BE2C (cell line): ENCODE results near the gene ZNF597.

Source experiments
- DNase-seq: peaks from one replicate; pipeline ENCODE4 v3.0.0-alpha.2; 2020
- H3K27me3 ChIP-seq: fragments of 250-450 bp; sonication (Bioruptor Pico); 2 replicates; pipeline ENCODE4 v1.5.1; 2020; ENCODE audit warnings: mild to moderate bottlenecking
- H3K36me3 ChIP-seq: fragments of 250-450 bp; sonication (Bioruptor Pico); 2 replicates; pipeline ENCODE4 v1.5.1; 2020; ENCODE audit warnings: mild to moderate bottlenecking
- H3K4me1 ChIP-seq: fragments of 250-450 bp; sonication (Bioruptor Pico); 2 replicates; pipeline ENCODE4 v1.5.1; 2020
- H3K4me3 ChIP-seq: 2 replicates; pipeline ENCODE4 v1.5.1; 2011; ENCODE audit warnings: low read depth, low read length
- H3K9me3 ChIP-seq: fragments of 250-450 bp; sonication (Bioruptor Pico); 2 replicates; pipeline ENCODE4 v1.5.1; 2020
- TF ChIP-seq, protein P1 (sequence below): IDR thresholded peaks from 2 replicates; pipeline ENCODE4 v1.5.1; 2012; ENCODE audit warnings: mild to moderate bottlenecking, low read depth, low read length

ZNF597 gene

DNA sequence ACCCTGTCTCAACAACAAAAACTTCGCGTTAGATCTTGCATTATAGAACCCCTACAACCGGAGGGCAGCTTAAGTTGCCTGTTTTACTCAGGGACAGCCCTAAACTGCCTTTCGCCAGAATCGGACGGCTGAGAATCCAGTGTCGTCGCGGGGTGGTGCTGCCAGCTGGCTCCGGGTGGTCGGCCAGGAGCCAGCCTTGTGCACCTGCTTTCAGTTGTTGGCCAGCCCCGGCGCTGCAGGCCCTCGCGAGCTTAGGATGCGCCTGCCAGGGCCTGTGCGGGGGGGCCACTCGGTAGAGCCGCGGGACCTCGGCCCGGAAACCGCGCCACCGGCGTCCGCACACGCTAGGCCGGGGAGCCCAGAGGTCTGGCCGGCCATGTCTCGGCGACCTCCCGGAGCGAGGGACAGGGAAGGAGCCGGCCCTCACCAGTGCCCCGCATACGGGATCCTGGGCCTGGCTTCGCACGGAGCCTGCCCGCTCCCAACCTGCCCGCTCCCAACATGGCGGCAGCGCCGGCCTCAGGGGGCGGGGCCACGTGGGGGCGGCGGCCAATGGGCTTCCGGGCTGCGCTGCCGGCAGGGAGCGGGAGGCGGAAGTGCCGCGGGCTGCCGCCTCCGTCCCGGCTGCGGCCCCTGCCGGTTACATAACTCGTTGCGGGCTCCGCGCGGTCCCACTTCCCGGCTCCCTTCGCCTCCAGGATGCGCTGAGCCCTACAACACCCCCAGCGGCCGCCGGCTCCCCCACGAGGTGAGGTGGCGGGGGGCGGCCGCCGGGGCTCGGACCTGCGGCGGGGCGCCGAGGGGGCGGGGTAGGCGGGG, 14.3 kb upstream of the ZNF597 start:
- Histone ChIP-seq H3K36me3 (no peaks in the 10 kb centered on the region; the same call in 1 of the 2 replicates), H3K27me3 (no peaks in the 10 kb centered on the region), H3K9me3 (no peaks in the 10 kb centered on the region), H3K4me3 (peak overlapping the region; percentile 91), H3K4me1 (peaks cover 8% of the 10 kb centered on the region)
- peak; percentile 95 for DNase-seq
- TF ChIP-seq, protein P1, sequence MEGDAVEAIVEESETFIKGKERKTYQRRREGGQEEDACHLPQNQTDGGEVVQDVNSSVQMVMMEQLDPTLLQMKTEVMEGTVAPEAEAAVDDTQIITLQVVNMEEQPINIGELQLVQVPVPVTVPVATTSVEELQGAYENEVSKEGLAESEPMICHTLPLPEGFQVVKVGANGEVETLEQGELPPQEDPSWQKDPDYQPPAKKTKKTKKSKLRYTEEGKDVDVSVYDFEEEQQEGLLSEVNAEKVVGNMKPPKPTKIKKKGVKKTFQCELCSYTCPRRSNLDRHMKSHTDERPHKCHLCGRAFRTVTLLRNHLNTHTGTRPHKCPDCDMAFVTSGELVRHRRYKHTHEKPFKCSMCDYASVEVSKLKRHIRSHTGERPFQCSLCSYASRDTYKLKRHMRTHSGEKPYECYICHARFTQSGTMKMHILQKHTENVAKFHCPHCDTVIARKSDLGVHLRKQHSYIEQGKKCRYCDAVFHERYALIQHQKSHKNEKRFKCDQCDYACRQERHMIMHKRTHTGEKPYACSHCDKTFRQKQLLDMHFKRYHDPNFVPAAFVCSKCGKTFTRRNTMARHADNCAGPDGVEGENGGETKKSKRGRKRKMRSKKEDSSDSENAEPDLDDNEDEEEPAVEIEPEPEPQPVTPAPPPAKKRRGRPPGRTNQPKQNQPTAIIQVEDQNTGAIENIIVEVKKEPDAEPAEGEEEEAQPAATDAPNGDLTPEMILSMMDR, result peak; percentile 46

DNA sequence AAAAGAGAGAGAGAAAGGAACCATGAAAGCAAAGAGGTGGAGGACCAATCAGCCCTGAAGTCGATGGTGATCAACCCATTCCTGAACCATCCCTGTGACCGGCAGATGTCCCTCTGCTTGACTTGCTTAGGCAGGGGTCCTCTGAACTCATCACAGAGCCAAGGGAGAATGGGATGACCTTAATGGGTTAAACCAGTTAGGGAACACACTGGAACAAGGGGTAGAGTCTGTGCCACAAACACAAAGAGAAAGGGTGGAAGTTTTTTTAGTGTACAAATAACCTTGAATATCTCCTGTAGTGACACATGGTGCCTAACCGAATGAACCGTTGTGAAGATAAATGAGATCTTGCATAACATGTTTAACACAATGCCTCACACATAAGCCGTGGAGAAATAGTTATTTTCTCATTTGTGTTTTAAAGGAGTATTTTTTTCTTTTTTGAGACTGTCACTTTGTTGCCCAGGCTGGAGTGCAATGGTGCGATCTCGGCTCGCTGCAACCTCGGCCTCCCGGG, 11.4 kb upstream of the ZNF597 start:
- Histone ChIP-seq H3K4me1 (peaks cover 8% of the 10 kb centered on the region), H3K27me3 (no peaks in the 10 kb centered on the region), H3K9me3 (no peaks in the 10 kb centered on the region), H3K4me3 (no peak overlapping the region), H3K36me3 (no peaks in the 10 kb centered on the region; the same call in 1 of the 2 replicates)
- DNase-seq, result no peak
- TF ChIP-seq, protein P1, result no peak

DNA sequence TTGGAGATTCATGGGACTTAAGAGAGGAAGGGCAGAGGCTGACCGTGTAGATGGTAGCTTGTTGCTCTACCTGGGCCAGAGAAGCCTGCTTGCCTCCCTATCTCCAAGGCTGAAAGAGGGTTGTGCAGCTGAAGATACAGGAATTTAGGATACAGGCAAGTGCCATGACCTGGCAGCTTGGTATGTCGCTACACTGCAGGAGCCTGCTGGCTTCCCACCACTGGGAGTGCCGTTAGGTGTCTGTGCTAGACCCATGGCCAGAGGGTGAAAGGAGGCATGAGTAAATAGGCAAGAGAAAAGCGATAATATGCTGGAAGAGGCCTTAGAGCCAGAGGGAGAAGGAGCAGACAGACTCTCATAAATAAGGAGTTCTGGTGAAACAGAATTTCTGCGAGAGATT, 10.8 kb upstream of the ZNF597 start:
- Histone ChIP-seq H3K9me3 (no peaks in the 10 kb centered on the region), H3K4me3 (no peak overlapping the region), H3K36me3 (no peaks in the 10 kb centered on the region; the same call in 1 of the 2 replicates), H3K27me3 (no peaks in the 10 kb centered on the region), H3K4me1 (peaks cover 2% of the 10 kb centered on the region)
- TF ChIP-seq, protein P1, result no peak
- no peak for DNase-seq

DNA sequence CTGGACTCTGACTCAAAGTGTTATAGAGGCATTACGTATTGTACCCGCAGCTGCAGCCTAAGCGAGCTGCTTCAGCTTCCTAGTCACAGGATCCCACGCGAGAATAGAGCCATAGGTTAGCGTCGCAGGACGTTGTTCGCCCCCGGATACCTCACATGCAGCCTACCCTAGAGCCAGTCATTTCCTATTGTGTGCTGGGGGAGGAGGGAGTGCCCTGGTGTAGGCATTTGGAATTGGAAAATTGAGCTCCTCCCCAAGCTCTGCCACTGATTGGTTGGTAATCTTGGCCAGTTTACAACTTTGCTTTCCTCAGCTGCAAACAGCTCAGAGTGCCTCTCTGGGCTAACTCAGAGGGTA, 706 bp upstream of the ZNF597 start:
- DNase-seq, result peak; percentile 35
- Histone ChIP-seq H3K9me3 (no peaks in the 10 kb centered on the region), H3K4me1 (no peaks in the 10 kb centered on the region), H3K36me3 (peaks cover 5% of the 10 kb centered on the region; the same call in 1 of the 2 replicates), H3K27me3 (peaks cover 4% of the 10 kb centered on the region), H3K4me3 (peak overlapping the region; percentile 83)
- TF ChIP-seq, protein P1, result no peak

DNA sequence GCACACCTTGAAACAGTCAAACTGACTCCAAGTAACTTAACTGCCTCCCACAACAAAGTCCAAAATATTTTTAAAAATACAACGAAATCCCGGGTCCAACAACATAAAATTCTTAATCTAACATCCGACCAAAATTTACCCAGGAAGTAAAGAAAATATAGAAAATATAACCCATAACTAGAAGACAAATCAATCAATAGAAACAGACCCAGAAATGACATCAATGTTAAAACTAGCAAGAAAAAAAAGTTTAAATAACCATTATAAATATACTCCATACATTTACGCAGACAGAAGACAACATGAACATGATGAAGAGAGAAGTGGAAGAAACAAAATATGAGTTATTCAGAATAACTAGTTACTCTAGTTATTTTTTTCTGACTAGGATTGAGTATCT, 3.7 kb downstream of the ZNF597 start:
- no peak overlapping the region for H3K4me3 ChIP-seq
- H3K36me3 ChIP-seq, result no peaks in the 10 kb centered on the region
- no peaks in the 10 kb centered on the region for H3K9me3 ChIP-seq
- no peak for DNase-seq
- peaks cover 10% of the 10 kb centered on the region for H3K27me3 ChIP-seq
- no peaks in the 10 kb centered on the region for H3K4me1 ChIP-seq
- TF ChIP-seq, protein P1, result no peak

DNA sequence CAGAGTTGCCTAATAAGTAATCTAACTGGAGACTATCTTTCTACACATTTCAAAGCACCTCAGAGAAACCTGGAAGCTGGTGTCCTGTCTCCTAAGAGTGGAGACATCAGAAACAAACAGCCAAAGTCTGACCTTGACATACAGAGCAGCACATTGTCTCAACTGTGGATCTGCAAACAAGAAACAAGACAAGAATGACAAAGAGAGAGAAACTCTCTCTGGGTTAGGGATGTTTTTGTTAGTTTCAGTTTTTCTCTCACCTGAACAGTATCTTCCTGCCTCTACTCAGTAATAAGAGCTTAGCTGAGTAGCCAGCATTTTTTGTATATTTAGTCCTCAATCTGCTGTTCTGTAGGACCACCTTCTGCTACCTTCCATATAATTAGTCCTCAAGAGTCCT, 8.9 kb downstream of the ZNF597 start:
- H3K36me3 ChIP-seq, result no peaks in the 10 kb centered on the region
- DNase-seq, result no peak
- no peaks in the 10 kb centered on the region for H3K9me3 ChIP-seq
- no peaks in the 10 kb centered on the region for H3K4me1 ChIP-seq
- peaks cover 10% of the 10 kb centered on the region for H3K27me3 ChIP-seq
- TF ChIP-seq, protein P1, result no peak
- no peak overlapping the region for H3K4me3 ChIP-seq
